HepG2 (cell line): ENCODE measurements around the gene ARHGEF11. TPM values are rescaled to one million over a fixed set of nuclear protein-coding genes. Genes with fewer than 3 reads are reported as not detected.

Experiments used
- ATAC-seq: fragments of 200-7000 bp; cut with Tn5 transposase; 3 replicates; pipeline ENCODE4 v1.9.1; 2020; ENCODE audit warnings: mild to moderate bottlenecking, moderate library complexity
- BruUV-seq: library from RNA; stranded (reverse); fragments of 400-500 nt; replicated peaks from 2 replicates; lab custom pipeline; 2021; lab: Mats Ljungman, UMichigan
- CTCF ChIA-PET: fragments of 300-600 bp; formaldehyde crosslinking; extraction: SDS; loops from one replicate; lab custom pipeline; 2021; ENCODE audit warnings: low total read pairs, inconsistent platforms, low intra/inter-chr PET ratio; lab: Yijun Ruan, JAX
- POLR2A ChIA-PET: fragments of 350-600 bp; sonication (Branson Sonifier 250); formaldehyde crosslinking; loops from one replicate; lab custom pipeline; 2020; ENCODE audit warnings: antibody characterized with exemption, inconsistent platforms; lab: Yijun Ruan, JAX
- DNase-seq: peaks from one replicate; pipeline ENCODE4 v3.0.0-alpha.2; 2015; ENCODE audit warnings: low spot score
- FAIRE-seq: peaks from 3 replicates; lab custom pipeline; 2011; peaks lifted over from hg19 to GRCh38; lab: Jason Lieb, UNC
- H2AFZ ChIP-seq: one replicate; pipeline ENCODE4 v1.6.1; 2011; ENCODE audit warnings: low read length, inconsistent platforms
- H3K27ac ChIP-seq: fragments of 300-600 bp; 3 replicates; pipeline ENCODE4 v1.8.0; 2011; ENCODE audit warnings: mixed run types, mild to moderate bottlenecking, mixed read lengths, low read length, inconsistent platforms; ENCODE audit not compliant: insufficient read depth; ENCODE audit errors: extremely low read length
- H3K27me3 ChIP-seq, 2 experiments: fragments of 200-600 bp in 1 of 2; 2 replicates in 1 of 2; 3 replicates in 1 of 2; pipeline versions ENCODE4 v1.6.0 to v1.8.0; 2011; ENCODE audit warnings: low read length in 2 of 2, mild to moderate bottlenecking in 2 of 2, moderate library complexity in 2 of 2, inconsistent platforms in 1 of 2; ENCODE audit not compliant: insufficient read depth in 2 of 2, control insufficient read depth in 1 of 2
- H3K36me3 ChIP-seq, 2 experiments: fragments of 200-600 bp in 1 of 2; replicated peaks in 1 of 2; 2 replicates in 1 of 2; 3 replicates in 1 of 2; pipeline versions ENCODE4 v1.5.1 to v1.8.0; 2011; ENCODE audit warnings: low read length in 2 of 2, inconsistent platforms in 1 of 2; ENCODE audit not compliant: insufficient read depth in 2 of 2, control insufficient read depth in 1 of 2
- H3K4me1 ChIP-seq: 2 replicates; pipeline ENCODE4 v1.5.1; 2012; ENCODE audit warnings: low read length, inconsistent platforms; ENCODE audit not compliant: insufficient read depth
- H3K4me2 ChIP-seq: 2 replicates; pipeline ENCODE4 v1.6.0; 2011; ENCODE audit warnings: low read depth, low read length, inconsistent platforms
- H3K4me3 ChIP-seq, 3 experiments: fragments of 200-600 bp in 1 of 3; sonication (generic), shearing (Covaris generic) in 1 of 3; replicated peaks in 1 of 3; 2 replicates each; pipeline ENCODE4 v1.5.1; 2011 to 2016; ENCODE audit warnings: low read length in 3 of 3, inconsistent platforms in 2 of 3, low read depth in 2 of 3, mild to moderate bottlenecking in 2 of 3, control low read depth in 1 of 3, mixed read lengths in 1 of 3; ENCODE audit not compliant: insufficient read depth in 1 of 3
- H3K79me2 ChIP-seq: one replicate; pipeline ENCODE4 v1.6.1; 2011; ENCODE audit warnings: low read length, inconsistent platforms; ENCODE audit not compliant: insufficient read depth
- H3K9ac ChIP-seq: 2 replicates; pipeline ENCODE4 v1.6.0; 2011; ENCODE audit warnings: mild to moderate bottlenecking, low read depth, low read length, inconsistent platforms; ENCODE audit not compliant: insufficient read depth
- H3K9me3 ChIP-seq: 2 replicates; pipeline ENCODE4 v1.5.1; 2012; ENCODE audit warnings: mild to moderate bottlenecking, low read length
- H4K20me1 ChIP-seq: 2 replicates; pipeline ENCODE4 v1.6.0; 2011; ENCODE audit warnings: inconsistent platforms, mild to moderate bottlenecking, low read length, moderate library complexity; ENCODE audit not compliant: insufficient read depth
- ETV5 ChIP-seq: IDR thresholded peaks from 2 replicates; pipeline ENCODE4 v1.6.1; 2018; ENCODE audit warnings: missing biosample characterization, missing genetic modification reagents, inconsistent platforms, borderline replicate concordance
- FOXA1 ChIP-seq, 2 experiments: fragments of 450-650 bp in 1 of 2; sonication (generic) in 1 of 2; formaldehyde crosslinking in 1 of 2; IDR thresholded peaks; 2 replicates each; pipeline versions ENCODE4 v1.4.0 to v1.6.1; 2016 to 2020; ENCODE audit warnings: missing genetic modification reagents in 1 of 2
- FOXP1 ChIP-seq, 2 experiments: fragments of 450-650 bp in 1 of 2; IDR thresholded peaks; 2 replicates each; pipeline ENCODE4 v1.6.1; 2017 to 2018; ENCODE audit warnings: antibody characterized with exemption in 1 of 2
- HOXA9 ChIP-seq: sonication (generic); formaldehyde crosslinking; IDR thresholded peaks from 2 replicates; pipeline ENCODE4 v1.8.1; 2022; ENCODE audit warnings: missing genetic modification reagents, mild to moderate bottlenecking, moderate library complexity, borderline replicate concordance
- MED8 ChIP-seq: sonication (generic); formaldehyde crosslinking; IDR thresholded peaks from 2 replicates; pipeline ENCODE4 v1.8.1; 2023; ENCODE audit warnings: mild to moderate bottlenecking, missing genetic modification reagents; ENCODE audit not compliant: insufficient replicate concordance
- SMAD3 ChIP-seq: sonication (generic); formaldehyde crosslinking; IDR thresholded peaks from 2 replicates; pipeline ENCODE4 v1.4.0; 2020; ENCODE audit warnings: missing genetic modification reagents
- TGIF2 ChIP-seq: IDR thresholded peaks from 2 replicates; pipeline ENCODE4 v1.6.1; 2016; ENCODE audit warnings: control low read depth, missing compliant biosample characterization
- TSC22D2 ChIP-seq: sonication (generic); formaldehyde crosslinking; IDR thresholded peaks from 2 replicates; pipeline ENCODE4 v1.5.1; 2020; ENCODE audit warnings: missing genetic modification reagents, mild to moderate bottlenecking, borderline replicate concordance
- ZHX1 ChIP-seq: sonication (generic); formaldehyde crosslinking; IDR thresholded peaks from 2 replicates; pipeline ENCODE4 v1.8.1; 2022; ENCODE audit warnings: low read depth, mild to moderate bottlenecking, missing genetic modification reagents
- ZNF644 ChIP-seq: IDR thresholded peaks from 2 replicates; pipeline ENCODE4 v1.6.1; 2016; ENCODE audit warnings: low read depth
- ZNF687 ChIP-seq: sonication (generic); formaldehyde crosslinking; IDR thresholded peaks from 2 replicates; pipeline ENCODE4 v1.5.1; 2020; ENCODE audit warnings: mild to moderate bottlenecking, missing genetic modification reagents, moderate library complexity
- WGBS: methylation state at CpG from one replicate; pipeline ENCODE4 v1.1.6; 2017; ENCODE audit warnings: low lambda C conversion rate; 5-methylcytosine and 5-hydroxymethylcytosine counted together
- in situ Hi-C: cut with HindIII; loops from 2 replicates; pipeline ENCODE4 v1.10.0; 2017; ENCODE audit warnings: low pct_unique_long_range_greater_than_20kb; ENCODE audit not compliant: extremely low pct_ligation_motif_present
- intact Hi-C: fragments of 100-400 bp; cut with micrococcal nuclease; formaldehyde crosslinking; loops from one replicate; pipeline ENCODE4 v1.10.0; 2022; ENCODE audit not compliant: unreplicated experiment
- polyA plus RNA-seq, 8 experiments: library from polyadenylated mRNA; depleted of rRNA in 3 of 8; stranded (reverse) in 7 of 8; unstranded in 1 of 8; fragments of >200 nt; fragmentation: Illumina TruSeq in 4 of 8; extraction: Trizol in 4 of 8; gene quantifications; 2 replicates each; pipeline versions ENCODE4 v1.2.1 to v1.2.3, GENCODE V29; 2011 to 2016; ENCODE audit warnings: low read depth in 4 of 8, missing spikeins in 1 of 8, mixed read lengths in 1 of 8; ENCODE audit not compliant: insufficient read depth in 1 of 8
- total RNA-seq, 5 experiments: library from RNA; depleted of rRNA; stranded (reverse); fragments of >200 nt; fragmentation: Illumina TruSeq; extraction: Trizol; gene quantifications; 2 replicates each; pipeline ENCODE4 v1.2.3, GENCODE V29; 2016; ENCODE audit warnings: low read depth in 1 of 5
- TF ChIP-seq, protein P1 (sequence below): IDR thresholded peaks from 2 replicates; pipeline ENCODE4 v1.6.1; 2016; ENCODE audit warnings: mild to moderate bottlenecking, missing biosample characterization, missing genetic modification reagents
- TF ChIP-seq, protein P2 (sequence below): IDR thresholded peaks from 2 replicates; pipeline ENCODE4 v1.6.1; 2016; ENCODE audit warnings: low read depth, control low read depth

Gene ARHGEF11
- total and polyA plus RNA-seq, 2 of the 13 experiments (the other 11 are each of a cell fraction or from before 2014, with no cell fraction given) = 16.5 to 21.2 TPM

- Histone ChIP-seq H3K27me3 (peaks cover 26 to 81% of the 10 kb centered on the region in 2 experiments), H3K9ac (no peak overlapping the region), H2AFZ (no peak overlapping the region), H4K20me1 (0 out of 2 replicates have a peak, but pooled peaks cover 4% of the 10 kb centered on the region), H3K36me3 (no peaks in the 10 kb centered on the region), H3K4me3 (no peak overlapping the region), H3K4me2 (peak overlapping the region; percentile 39; the same call in 1 of the 2 replicates), H3K9me3 (no peaks in the 10 kb centered on the region), H3K27ac (no peak overlapping the region), H3K4me1 (peaks cover 16% of the 10 kb centered on the region; the same call in 1 of the 2 replicates), H3K79me2 (no peaks in the 10 kb centered on the region)
- BruUV-seq = no TSS peak
- WGBS = 8% methylated on average over 10 of the region's 11 CpGs
- FAIRE-seq (no peak), DNase-seq (no peak), ATAC-seq (no peak)
- in situ Hi-C loops = loop anchor here (10.0 kb wide), 1 partner anchor 228 kb away; no protein-coding TSS in a partner anchor
- intact Hi-C loops = no loop called here
- CTCF ChIA-PET = no interaction called here
- POLR2A ChIA-PET = no interaction called here
- TF ChIP-seq, protein P1, sequence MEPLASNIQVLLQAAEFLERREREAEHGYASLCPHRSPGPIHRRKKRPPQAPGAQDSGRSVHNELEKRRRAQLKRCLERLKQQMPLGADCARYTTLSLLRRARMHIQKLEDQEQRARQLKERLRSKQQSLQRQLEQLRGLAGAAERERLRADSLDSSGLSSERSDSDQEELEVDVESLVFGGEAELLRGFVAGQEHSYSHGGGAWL (CRISPR knock-in tag) = no peak
- TF ChIP-seq ETV5 (CRISPR knock-in tag) (no peak), ZHX1 (CRISPR knock-in tag) (no peak), FOXA1 (IDR thresholded peaks at IDR 0.05) (no peak), FOXA1 (CRISPR knock-in tag; IDR thresholded peaks at IDR 0.05) (no peak), SMAD3 (CRISPR knock-in tag) (no peak), HOXA9 (no peak), FOXP1 (IDR thresholded peaks at IDR 0.05) (no peak), FOXP1 (CRISPR knock-in tag; IDR thresholded peaks at IDR 0.05) (no peak), TSC22D2 (CRISPR knock-in tag) (no peak), ZNF687 (CRISPR knock-in tag) (no peak), ZNF644 (CRISPR knock-in tag) (no peak), MED8 (CRISPR knock-in tag) (no peak), TGIF2 (CRISPR knock-in tag) (no peak)
- TF ChIP-seq, protein P2, sequence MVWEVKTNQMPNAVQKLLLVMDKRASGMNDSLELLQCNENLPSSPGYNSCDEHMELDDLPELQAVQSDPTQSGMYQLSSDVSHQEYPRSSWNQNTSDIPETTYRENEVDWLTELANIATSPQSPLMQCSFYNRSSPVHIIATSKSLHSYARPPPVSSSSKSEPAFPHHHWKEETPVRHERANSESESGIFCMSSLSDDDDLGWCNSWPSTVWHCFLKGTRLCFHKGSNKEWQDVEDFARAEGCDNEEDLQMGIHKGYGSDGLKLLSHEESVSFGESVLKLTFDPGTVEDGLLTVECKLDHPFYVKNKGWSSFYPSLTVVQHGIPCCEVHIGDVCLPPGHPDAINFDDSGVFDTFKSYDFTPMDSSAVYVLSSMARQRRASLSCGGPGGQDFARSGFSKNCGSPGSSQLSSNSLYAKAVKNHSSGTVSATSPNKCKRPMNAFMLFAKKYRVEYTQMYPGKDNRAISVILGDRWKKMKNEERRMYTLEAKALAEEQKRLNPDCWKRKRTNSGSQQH = no peak
These were observed 122.4 kb downstream of the ARHGEF11 start for GRCh38 chr1:156922986-156923669.
